H1 (cell line): Measurements from ENCODE around the gene ANKRD13B.

Experiments
- BACH1 ChIP-seq: IDR thresholded peaks from 2 replicates; pipeline ENCODE4 v1.6.1; 2012; ENCODE audit warnings: low read length, improper control_type of control experiment
- CEBPB ChIP-seq: IDR thresholded peaks from 2 replicates; pipeline ENCODE4 v1.6.1; 2012; ENCODE audit warnings: low read depth, low read length
- CHD2 ChIP-seq: IDR thresholded peaks from 2 replicates; pipeline ENCODE4 v1.6.1; 2012; ENCODE audit warnings: low read length, improper control_type of control experiment
- CTCF ChIP-seq, 3 experiments: IDR thresholded peaks; 1 replicate in 2 of 3; 2 replicates in 1 of 3; pipeline versions ENCODE4 v1.5.1 to v1.6.1; 2011; ENCODE audit warnings: low read length in 3 of 3, mild to moderate bottlenecking in 3 of 3, inconsistent platforms in 2 of 3, low read depth in 1 of 3, moderate library complexity in 1 of 3; ENCODE audit not compliant: insufficient read depth in 1 of 3; ENCODE audit errors: control extremely low read depth in 1 of 3
- EP300 ChIP-seq, 2 experiments: IDR thresholded peaks; 1 replicate in 1 of 2; 2 replicates in 1 of 2; pipeline ENCODE4 v1.6.1; 2011 to 2012; ENCODE audit warnings: low read depth in 2 of 2, low read length in 2 of 2, mild to moderate bottlenecking in 2 of 2, borderline replicate concordance in 1 of 2, inconsistent platforms in 1 of 2, moderate library complexity in 1 of 2
- EZH2 ChIP-seq: fragments of 200-600 bp; sonication (generic); IDR thresholded peaks from 2 replicates; pipeline ENCODE4 v1.7.1; 2012; ENCODE audit warnings: low read depth, mild to moderate bottlenecking, moderate library complexity, low read length, inconsistent platforms; ENCODE audit not compliant: severe bottlenecking
- HDAC6 ChIP-seq: IDR thresholded peaks from one replicate; pipeline ENCODE4 v1.7.1; 2012; ENCODE audit warnings: low read depth, mild to moderate bottlenecking, inconsistent platforms, low read length, moderate library complexity
- KDM4A ChIP-seq: IDR thresholded peaks from one replicate; pipeline ENCODE4 v1.7.1; 2012; ENCODE audit warnings: low read depth, mild to moderate bottlenecking, moderate library complexity, low read length, inconsistent platforms; ENCODE audit not compliant: severe bottlenecking
- MAFK ChIP-seq: IDR thresholded peaks from 2 replicates; pipeline ENCODE4 v1.6.1; 2012; ENCODE audit warnings: low read depth, mild to moderate bottlenecking, improper control_type of control experiment, low read length
- MAX ChIP-seq: IDR thresholded peaks from 2 replicates; pipeline ENCODE4 v1.6.1; 2012; ENCODE audit warnings: inconsistent platforms
- PHF8 ChIP-seq: fragments of 200-600 bp; sonication (generic); conservative IDR thresholded peaks from 2 replicates; pipeline ENCODE4 v1.7.1; 2012; ENCODE audit warnings: low read depth, mild to moderate bottlenecking, inconsistent platforms, low read length, moderate library complexity
- SAP30 ChIP-seq: fragments of 300-600 bp; sonication (generic); IDR thresholded peaks from 2 replicates; pipeline ENCODE4 v1.7.1; 2012; ENCODE audit warnings: low read length, moderate library complexity, mild to moderate bottlenecking, inconsistent platforms; ENCODE audit not compliant: insufficient read depth, insufficient replicate concordance
- TCF12 ChIP-seq: IDR thresholded peaks from 2 replicates; pipeline ENCODE4 v1.6.1; 2011; ENCODE audit warnings: low read depth, mild to moderate bottlenecking, low read length
- YY1 ChIP-seq: IDR thresholded peaks from 2 replicates; pipeline ENCODE4 v1.6.1; 2011; ENCODE audit warnings: low read depth, mild to moderate bottlenecking, low read length

- TF ChIP-seq BACH1: no peak
- TF ChIP-seq HDAC6: no peak
- TF ChIP-seq CTCF (IDR thresholded peaks at IDR 0.05; ENCODE audit: control extremely low read depth in 1 of 3, insufficient read depth in 1 of 3, low read depth in 1 of 3, low read length in 3 of 3): peak; percentile 89 to 96 (median 94)
- TF ChIP-seq CEBPB: no peak
- no peak for TF ChIP-seq EZH2
- 0 out of 2 replicates have a peak, but pooled peaks have one; percentile 13 for TF ChIP-seq CHD2
- no peak for TF ChIP-seq TCF12
- TF ChIP-seq KDM4A: no peak
- peak; percentile 34; the same call in 1 of the 2 replicates for TF ChIP-seq YY1
- no peak for TF ChIP-seq PHF8
- TF ChIP-seq MAFK: no peak
- TF ChIP-seq MAX: peak; percentile 90
- TF ChIP-seq SAP30: no peak
- TF ChIP-seq EP300 (IDR thresholded peaks at IDR 0.05; ENCODE audit: borderline replicate concordance in 1 of 2, low read depth in 2 of 2, low read length in 2 of 2): no peak
Measured at GRCh38 chr17:29591737-29592608, 959 bp upstream of the ANKRD13B start.
